Uterus (tissue), 2 donors: ENCODE results near the gene GP5.

Experiments used
- POLR2A ChIP-seq, 2 donors: fragments of 450-650 bp; IDR thresholded peaks; one replicate each; pipeline ENCODE4 v1.6.1; 2016; ENCODE audit warnings: antibody characterized with exemption in 2 of 2, mild to moderate bottlenecking in 1 of 2, moderate library complexity in 1 of 2
- TF ChIP-seq, protein P1 (sequence below), 4 experiments: fragments of 200-600 bp in 2 of 4; fragments of 450-650 bp in 2 of 4; sonication (generic) in 2 of 4; IDR thresholded peaks; one replicate each; pipeline ENCODE4 v1.5.1; 2016 to 2019; ENCODE audit warnings: antibody characterized with exemption in 4 of 4, mild to moderate bottlenecking in 2 of 4, moderate library complexity in 1 of 4

DNA sequence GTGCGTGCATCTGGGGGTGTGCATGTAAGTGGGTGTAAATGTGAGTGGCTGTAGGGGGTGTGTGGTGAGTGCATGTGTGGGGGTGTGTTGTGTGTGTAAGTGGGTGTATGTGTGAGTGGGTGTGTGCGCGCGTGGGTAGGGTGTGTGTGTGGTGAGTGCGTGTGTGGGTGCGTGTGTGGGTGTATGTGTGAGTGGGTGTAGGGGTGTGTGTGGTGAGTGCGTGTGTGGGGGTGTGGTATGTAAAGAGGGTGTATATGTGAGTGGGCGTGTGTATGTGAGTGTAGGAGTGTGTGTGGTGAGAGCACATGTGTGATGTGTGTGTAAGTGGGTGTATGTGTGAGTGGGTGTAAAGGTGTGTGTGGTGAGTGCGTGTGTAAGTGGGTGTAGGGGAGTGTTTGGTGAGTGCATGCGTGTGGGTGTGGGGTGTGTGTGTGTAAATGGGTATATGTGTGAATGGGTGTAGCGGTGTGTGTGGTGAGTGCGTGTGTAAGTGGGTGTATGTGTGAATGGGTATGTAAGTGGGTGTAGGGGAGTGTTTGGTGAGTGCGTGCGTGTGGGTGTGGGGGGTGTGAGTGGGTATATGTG, 47.0 kb downstream of the GP5 start:
- TF ChIP-seq, protein P1, sequence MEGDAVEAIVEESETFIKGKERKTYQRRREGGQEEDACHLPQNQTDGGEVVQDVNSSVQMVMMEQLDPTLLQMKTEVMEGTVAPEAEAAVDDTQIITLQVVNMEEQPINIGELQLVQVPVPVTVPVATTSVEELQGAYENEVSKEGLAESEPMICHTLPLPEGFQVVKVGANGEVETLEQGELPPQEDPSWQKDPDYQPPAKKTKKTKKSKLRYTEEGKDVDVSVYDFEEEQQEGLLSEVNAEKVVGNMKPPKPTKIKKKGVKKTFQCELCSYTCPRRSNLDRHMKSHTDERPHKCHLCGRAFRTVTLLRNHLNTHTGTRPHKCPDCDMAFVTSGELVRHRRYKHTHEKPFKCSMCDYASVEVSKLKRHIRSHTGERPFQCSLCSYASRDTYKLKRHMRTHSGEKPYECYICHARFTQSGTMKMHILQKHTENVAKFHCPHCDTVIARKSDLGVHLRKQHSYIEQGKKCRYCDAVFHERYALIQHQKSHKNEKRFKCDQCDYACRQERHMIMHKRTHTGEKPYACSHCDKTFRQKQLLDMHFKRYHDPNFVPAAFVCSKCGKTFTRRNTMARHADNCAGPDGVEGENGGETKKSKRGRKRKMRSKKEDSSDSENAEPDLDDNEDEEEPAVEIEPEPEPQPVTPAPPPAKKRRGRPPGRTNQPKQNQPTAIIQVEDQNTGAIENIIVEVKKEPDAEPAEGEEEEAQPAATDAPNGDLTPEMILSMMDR (IDR thresholded peaks at IDR 0.05): no peak
- TF ChIP-seq POLR2A (IDR thresholded peaks at IDR 0.05): no peak
